Esophagus squamous epithelium (tissue), 4 donors: ENCODE measurements around the gene TSSK3.

Experiments used
- CTCF ChIP-seq, 6 experiments: fragments of 450-650 bp in 4 of 6; fragments of 200-600 bp in 2 of 6; sonication (generic) in 2 of 6; IDR thresholded peaks; one replicate each; pipeline ENCODE4 v1.5.1; 2016 to 2019; ENCODE audit warnings: antibody characterized with exemption in 6 of 6, mild to moderate bottlenecking in 4 of 6, moderate library complexity in 4 of 6
- POLR2A ChIP-seq, 4 donors: fragments of 450-650 bp; IDR thresholded peaks; one replicate each; pipeline ENCODE4 v1.6.1; 2017; ENCODE audit warnings: antibody characterized with exemption in 4 of 4, mild to moderate bottlenecking in 4 of 4, moderate library complexity in 3 of 4

- TF ChIP-seq CTCF (IDR thresholded peaks at IDR 0.05) (no peak), POLR2A (IDR thresholded peaks at IDR 0.05) (no peak)
These were observed 28.0 kb upstream of the TSSK3 start for GRCh38 chr1:32334274-32334861.
